ENCODE data around the gene BTG1.

The BTG1 gene

GRCh38 chr12:92133795-92134637 lies 11.6 kb downstream of the BTG1 start:
- DNase-seq (ENCODE audit: low read depth in 2 of 2): no peak

GRCh38 chr12:92133171-92133570 lies 12.5 kb downstream of the BTG1 start:
- DNase-seq (ENCODE audit: low read depth in 2 of 2): no peak

GRCh38 chr12:92132288-92132687 lies 13.4 kb downstream of the BTG1 start:
- DNase-seq (ENCODE audit: low read depth in 2 of 2): no peak

DNA sequence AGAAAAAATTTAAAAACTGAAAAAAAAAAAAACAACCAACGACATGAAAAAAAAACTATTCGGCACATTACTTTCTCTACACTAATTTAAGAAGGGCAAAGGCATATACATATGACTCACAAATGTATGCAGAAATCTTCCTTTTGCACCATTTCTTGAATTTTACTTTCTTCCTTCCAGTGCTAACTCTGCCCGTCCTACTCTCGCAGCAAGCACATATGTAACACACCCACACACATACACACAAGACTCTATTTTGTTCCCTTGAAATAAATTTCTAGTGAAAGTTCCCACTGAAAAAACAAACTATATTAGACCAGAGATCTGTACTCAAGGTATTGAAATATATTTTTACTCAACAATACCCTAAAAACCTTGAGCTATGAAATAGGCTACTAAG lies 14.6 kb downstream of the BTG1 start:
- no peak for DNase-seq (ENCODE audit: low read depth in 2 of 2)

DNA sequence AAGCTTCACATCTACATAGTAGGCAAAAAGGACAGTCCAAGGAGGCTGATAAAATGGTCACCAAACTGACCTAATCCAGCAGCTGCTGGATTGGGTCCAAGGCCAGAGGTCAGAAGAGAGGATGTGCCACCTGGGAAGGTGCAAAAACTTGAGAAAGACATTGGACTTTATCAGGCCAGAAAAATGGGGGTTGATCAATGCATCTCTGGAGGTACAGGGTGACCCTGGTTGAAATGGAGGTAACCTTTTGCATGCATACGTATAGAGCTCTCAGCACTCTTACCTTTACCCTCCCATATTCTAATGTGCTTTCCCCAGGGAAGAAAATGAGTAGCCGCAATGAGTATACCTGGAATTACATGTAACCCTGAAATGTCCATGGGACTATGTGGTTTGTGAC lies 16.0 kb downstream of the BTG1 start:
- DNase-seq (ENCODE audit: low read depth in 2 of 2): no peak

GRCh38 chr12:92128612-92129011 lies 17.0 kb downstream of the BTG1 start:
- no peak for DNase-seq (ENCODE audit: low read depth in 2 of 2)

- no peak for DNase-seq (ENCODE audit: low read depth in 2 of 2)
Measured at GRCh38 chr12:92124689-92125029, 21.0 kb downstream of the BTG1 start.

DNA sequence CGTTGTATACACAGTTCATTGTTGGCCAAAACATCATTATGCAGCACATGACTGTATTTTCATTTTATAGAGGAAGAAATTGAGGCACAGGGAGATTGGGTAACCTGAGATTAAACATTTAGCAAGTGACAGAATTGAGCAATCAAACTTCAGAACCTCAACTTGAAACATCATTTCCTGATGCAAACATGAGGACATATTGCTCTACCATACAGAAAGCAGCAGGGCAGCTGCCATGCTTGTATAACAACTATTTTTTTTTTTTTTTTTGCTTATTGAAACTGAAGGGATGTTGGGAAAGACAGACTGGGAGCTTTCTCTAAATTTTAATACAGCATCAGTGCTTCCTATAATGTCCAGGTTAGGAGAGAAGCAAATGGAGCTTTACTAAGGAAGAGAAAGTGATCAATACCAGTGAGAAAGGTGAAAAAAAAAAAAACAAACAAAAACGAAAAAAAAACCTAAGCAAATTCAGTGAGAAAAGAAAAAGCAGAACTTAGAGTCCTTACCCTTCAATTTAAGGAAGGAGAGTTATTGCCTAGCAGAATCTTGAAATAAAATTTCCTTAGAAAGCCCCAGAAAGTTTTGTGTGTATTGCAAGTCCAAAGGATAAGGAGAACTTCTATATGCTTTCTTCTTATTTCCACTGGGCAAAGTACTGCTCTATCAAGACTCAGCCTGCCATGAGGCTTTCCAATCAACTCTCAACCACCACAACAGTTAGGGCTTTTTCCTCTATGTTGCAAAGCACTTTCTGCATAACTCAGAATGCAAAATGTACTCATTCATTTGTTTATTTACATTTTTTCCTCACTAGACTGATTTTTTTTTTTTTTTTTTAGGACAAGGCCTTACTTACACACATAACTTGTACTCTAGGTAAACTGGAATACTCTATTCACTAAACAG lies 21.6 kb downstream of the BTG1 start:
- DNase-seq (ENCODE audit: low read depth in 2 of 2): no peak

GRCh38 chr12:92122941-92123779 lies 22.5 kb downstream of the BTG1 start:
- no peak for DNase-seq (ENCODE audit: low read depth in 2 of 2)

GRCh38 chr12:92121826-92122225 lies 23.8 kb downstream of the BTG1 start:
- no peak for DNase-seq (ENCODE audit: low read depth in 2 of 2)

DNA sequence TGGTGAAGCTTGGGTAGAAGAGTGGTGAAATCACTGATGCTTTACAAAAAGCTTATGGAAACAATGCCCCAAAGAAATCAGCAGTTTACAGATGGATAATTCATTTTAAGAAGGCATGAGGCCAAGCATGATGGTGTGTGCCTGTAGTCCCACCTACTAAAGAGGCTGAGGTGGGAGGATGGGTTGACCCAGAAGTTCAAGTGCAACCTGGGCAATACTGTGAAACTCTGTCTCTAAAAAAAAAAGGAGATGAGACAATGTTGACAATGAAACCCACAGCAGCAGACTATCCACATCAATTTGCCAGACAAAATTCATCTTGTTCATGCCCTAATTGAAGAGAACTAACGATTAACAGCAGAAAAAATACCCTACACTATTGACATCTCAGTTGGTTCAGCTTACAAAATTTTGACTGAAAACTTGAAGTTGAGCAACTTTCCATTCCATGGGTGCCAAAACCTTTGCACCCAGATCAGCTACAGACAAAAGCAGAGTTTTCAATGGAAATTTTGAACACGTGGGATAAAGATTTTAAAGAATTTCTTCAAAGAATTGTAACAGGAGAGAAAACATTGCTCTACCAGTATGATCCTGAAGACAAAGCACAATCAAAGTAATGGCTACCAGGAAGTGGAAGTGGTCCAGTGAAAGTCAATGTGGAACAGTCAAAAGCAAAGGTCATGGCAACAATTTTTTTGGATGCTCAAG lies 26.7 kb downstream of the BTG1 start:
- no peak for DNase-seq (ENCODE audit: low read depth in 2 of 2)

DNA sequence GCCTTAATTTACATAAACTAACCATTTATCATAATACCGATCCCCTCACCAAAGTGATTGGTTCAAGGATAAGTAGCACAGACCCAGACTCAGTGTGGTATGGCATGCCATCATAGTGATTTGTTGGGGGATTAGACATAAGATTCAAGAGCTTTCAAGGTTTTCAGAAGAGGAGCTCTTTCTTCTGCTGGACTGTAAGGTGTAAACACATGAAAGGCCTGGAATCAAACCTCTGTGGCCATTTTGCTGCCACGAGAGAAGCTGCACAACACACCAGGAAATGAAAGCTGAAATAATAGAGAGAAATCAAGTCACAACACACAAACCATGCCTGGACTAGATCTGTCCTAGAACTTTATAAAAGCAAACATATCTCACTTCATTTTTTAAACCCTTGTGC lies 30.8 kb downstream of the BTG1 start:
- no peak for DNase-seq (ENCODE audit: low read depth in 2 of 2)

DNA sequence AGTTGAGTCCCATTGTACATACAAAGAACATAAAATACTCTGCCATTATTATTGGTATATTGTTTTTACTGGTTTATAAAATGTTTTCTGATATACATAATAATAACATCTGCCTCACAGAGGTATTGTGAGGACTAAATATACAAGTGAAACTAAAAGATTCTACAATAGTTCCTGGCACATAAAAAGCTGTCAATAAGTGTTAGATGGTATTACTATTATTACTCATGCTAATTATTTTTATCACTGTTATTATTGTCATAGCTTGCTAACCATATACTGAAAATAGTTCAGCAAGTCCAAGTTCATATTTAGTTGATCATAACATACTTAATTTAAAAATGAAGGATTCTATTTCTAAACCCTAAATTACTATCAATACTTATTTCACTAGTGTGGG lies 34.4 kb downstream of the BTG1 start:
- no peak for DNase-seq (ENCODE audit: low read depth in 2 of 2)

DNA sequence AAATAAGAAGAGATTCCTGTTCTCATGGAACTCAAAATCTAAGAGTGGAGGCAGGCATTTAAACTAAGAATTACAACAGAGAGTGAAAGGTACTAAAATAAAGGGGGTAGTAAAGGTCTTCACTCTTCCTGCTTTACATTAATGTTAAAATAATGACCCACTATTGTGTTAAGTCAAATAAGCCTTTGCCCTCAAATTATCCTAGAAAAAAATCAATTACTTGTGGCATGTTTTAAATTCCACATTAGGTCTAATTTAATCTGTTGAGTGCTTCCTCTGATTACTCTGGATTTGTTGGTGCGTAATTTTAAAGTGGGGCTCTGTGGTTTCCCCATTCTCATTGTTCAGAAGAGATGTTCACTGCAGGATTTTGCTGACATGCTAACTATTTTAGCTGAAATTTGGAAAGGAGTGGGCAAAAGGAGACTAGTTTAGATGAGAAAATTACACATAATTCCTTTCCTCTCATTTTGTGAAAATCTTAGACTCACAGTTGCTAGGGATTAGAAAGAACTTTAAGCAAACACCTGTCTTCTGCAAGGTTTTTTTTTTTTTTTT lies 35.5 kb downstream of the BTG1 start:
- no peak for DNase-seq (ENCODE audit: low read depth in 2 of 2)

DNA sequence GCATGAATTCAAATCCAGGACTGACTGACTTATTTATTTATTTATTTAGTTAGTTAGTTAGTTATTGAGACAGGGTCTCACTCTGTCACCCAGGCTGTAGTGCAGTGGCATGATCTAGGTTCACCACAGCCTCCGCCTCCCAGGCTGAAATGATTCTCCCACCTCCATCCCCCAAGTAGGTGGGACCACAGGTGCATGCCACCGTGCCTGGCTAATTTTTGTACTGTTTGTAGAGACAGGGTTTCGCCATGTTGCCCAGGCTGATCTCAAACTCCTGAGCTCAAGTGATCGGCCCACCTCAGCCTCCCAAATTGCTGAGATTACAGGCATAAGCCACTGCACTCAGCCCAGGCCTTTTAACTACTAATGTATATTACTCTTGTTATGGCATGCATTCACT lies 36.0 kb downstream of the BTG1 start:
- no peak for DNase-seq (ENCODE audit: low read depth in 2 of 2)

GRCh38 chr12:92108651-92109050 lies 37.0 kb downstream of the BTG1 start:
- DNase-seq (ENCODE audit: low read depth in 2 of 2): no peak

- no peak for DNase-seq (ENCODE audit: low read depth in 2 of 2)
Measured at GRCh38 chr12:92107621-92108131, 38.0 kb downstream of the BTG1 start.

DNA sequence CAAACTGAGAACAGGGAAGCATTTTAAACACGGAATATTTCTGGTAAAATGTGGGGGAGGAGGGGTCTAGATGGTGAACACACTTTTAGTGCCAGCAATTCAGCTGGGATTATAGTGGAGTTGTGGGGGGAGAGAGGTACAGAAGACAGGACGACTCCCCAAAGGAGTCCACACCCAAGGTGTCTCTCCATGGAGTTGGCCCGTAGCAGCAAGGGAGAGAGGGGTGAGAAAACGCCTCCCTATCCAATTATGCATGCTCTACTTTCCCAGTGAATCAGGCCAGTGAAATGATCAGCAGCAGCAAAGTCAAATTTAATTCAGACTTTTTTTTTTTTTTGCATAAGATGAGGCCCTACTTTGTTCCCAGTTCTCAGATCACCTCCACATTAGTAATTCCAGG lies 38.6 kb downstream of the BTG1 start:
- no peak for DNase-seq (ENCODE audit: low read depth in 2 of 2)

DNA sequence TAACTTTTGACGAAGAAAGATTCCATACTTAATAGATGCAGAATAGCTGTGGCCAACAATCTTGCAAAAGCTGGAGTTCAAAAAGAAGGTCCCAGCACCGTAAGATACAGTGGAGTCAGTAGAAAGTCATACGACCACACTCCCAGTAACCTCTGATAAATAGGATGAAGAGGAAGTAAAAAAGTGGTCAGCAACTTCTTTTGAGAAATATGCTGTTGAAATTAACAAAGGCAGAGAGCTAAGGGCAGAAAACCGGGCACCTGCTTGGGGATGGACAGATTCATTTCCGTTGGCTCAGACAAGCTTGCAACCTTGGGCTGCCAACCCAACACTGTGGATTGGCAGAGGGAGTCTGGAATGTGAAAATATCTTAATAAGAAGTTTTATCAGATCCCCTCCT lies 40.0 kb downstream of the BTG1 start:
- no peak for DNase-seq (ENCODE audit: low read depth in 2 of 2)

DNA sequence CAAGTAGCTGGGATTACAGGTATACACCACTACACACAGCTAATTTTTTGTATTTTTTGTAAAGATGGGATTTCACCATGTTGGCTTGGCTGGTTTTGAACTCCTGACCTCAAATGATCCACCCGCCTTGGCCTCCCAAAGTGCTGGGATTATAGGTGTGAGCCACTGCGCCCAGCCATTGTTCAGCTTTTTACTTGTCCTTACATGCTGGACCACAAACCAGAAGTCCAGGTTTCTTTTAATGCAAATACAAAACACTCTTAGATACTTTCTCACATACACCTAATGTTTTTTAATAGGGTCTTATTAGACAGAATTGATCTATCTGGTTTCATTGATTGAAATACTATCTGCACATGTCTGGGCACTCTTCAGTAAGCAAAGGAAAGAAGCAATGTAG lies 40.5 kb downstream of the BTG1 start:
- DNase-seq (ENCODE audit: low read depth in 2 of 2): no peak

DNA sequence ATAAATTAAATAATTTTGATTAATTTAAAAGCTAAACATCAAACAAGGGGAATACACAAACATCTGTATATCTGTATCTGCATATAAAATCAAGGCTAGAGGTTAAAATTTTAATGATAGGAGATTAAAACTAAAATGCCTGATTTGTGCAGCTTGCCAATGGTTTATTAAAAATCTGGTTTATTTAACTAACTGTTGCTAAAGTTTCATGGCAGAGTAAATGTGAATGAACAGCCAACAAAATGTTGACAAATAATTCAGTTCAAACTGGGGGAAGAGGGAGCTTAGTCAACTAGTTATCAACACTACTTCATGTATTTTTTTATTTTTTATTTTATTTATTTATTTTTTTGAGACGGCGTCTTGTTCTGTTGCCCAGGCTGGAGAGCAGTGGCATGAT lies 43.0 kb downstream of the BTG1 start:
- no peak for DNase-seq (ENCODE audit: low read depth in 2 of 2)
